TTC549 (cell line): Measurements from ENCODE around the gene HOXD11.
A peak's percentile ranks its signal among the peaks of the same experiment; 100 is the strongest.

Experiments
- FAIRE-seq: peaks from 2 replicates; lab custom pipeline; 2012; peaks lifted over from hg19 to GRCh38; lab: Jason Lieb, UNC

The HOXD11 gene

DNA sequence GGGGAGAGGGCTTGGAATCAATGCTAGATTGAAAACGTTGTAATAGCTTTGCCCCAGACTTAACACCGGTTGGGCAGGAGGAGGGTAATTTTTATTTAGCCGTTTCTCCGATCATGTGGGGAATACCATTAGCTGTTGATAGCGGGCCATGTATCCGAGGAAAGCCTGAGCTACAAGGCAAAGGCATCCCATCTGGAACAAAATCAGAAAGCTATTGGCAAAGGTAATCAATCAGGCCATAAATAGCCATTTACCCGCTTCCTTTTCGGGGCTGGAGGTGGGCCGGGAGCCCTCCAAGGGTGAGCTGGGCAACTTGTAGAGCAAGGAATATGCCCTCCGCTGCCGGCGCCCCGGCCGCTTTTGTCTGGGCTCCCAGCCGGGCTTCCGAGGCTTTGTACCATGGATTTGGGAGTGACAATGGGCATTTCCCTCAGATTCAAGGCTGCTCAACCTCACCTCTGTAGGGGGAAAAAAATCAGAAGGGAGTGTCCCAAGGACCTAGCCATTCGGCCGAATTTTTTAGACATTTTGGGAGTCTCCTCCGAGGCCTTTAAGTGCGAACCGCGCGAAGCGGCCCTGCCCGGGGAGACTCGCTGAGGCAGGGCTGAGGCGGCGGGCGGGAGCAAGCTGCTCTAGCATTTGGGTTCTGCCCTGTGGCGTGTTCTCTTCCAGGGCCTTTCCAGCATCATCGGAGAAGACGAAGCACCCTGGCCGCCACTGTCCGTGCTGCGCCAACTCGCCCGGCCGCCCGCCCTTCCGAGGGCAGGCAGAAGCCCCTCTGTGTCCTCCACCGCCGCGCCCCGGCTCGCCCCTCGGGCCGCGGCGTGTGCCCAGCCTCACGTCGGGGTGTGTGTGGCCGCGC is 14.3 kb downstream of the HOXD11 start:
- no peak for FAIRE-seq

DNA sequence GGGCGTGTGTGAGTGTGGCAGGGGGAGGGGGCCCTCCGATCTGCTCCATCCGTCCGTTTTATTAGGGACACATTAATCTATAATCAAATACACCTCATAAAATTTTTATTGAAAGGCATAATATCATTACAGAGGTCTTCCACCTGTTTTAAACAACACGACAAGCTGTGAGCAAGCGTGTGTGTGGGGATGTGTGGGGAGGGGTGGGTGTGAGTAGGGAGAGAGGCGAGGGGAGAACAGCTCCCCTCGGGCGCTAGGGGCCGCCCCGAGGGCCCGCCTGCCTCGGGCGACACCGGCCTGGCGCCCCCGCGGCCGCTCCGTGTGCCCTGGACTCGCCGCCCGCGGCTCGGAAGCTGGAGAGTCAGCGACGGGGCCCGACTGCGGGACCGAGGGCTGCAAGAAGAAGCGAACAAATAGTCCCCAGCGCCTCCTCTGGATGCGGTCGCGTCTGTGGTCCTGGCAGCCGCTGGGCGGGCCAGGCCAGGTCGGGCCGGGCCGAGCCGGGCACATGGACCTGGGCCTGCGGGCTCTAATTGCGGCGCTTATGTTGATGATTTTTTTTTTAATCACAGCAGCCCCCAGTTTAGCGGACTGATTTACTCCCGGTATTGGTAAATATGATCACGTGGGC is 15.1 kb downstream of the HOXD11 start:
- no peak for FAIRE-seq

DNA sequence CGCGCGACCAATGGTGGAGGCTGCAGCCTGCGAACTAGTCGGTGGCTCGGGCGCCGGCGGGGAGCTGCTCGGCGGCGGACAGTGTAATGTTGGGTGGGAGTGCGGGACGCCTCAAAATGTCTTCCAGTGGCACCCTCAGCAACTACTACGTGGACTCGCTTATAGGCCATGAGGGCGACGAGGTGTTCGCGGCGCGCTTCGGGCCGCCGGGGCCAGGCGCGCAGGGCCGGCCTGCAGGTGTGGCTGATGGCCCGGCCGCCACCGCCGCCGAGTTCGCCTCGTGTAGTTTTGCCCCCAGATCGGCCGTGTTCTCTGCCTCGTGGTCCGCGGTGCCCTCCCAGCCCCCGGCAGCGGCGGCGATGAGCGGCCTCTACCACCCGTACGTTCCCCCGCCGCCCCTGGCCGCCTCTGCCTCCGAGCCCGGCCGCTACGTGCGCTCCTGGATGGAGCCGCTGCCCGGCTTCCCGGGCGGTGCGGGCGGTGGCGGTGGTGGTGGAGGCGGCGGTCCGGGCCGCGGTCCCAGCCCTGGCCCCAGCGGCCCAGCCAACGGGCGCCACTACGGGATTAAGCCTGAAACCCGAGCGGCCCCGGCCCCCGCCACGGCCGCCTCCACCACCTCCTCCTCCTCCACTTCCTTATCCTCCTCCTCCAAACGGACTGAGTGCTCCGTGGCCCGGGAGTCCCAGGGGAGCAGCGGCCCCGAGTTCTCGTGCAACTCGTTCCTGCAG is 15.8 kb downstream of the HOXD11 start, which contains the start of gene HOXD9:
Gene HOXD9, plus strand, starts transcription at position 37 of the 728 bp plus-strand sequence. Its CDS starts 50 bp downstream, at position 87.
- FAIRE-seq: no peak

DNA sequence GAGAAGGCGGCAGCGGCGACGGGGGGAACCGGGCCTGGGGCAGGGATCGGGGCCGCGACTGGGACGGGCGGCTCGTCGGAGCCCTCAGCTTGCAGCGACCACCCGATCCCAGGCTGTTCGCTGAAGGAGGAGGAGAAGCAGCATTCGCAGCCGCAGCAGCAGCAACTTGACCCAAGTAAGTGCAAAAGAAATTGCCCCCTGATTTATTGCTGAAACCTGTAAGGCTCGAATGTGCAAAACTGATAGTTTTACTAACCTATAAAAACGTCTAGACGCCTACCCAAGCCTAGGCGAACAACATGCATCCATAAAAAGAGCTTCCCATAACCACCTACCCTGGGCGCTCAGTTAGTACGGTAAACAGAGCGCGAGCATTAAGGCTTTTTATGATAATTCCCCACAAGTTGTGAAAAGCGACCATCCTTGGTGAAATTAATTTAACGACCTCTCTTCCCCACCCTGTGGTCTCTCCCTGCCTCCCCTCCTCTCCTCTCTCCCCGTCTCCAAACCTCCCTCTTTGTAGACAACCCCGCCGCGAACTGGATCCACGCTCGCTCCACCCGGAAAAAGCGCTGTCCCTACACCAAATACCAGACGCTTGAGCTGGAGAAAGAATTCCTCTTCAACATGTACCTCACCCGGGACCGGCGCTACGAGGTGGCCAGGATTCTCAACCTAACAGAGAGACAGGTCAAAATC is 16.5 kb downstream of the HOXD11 start:
- no peak for FAIRE-seq

DNA sequence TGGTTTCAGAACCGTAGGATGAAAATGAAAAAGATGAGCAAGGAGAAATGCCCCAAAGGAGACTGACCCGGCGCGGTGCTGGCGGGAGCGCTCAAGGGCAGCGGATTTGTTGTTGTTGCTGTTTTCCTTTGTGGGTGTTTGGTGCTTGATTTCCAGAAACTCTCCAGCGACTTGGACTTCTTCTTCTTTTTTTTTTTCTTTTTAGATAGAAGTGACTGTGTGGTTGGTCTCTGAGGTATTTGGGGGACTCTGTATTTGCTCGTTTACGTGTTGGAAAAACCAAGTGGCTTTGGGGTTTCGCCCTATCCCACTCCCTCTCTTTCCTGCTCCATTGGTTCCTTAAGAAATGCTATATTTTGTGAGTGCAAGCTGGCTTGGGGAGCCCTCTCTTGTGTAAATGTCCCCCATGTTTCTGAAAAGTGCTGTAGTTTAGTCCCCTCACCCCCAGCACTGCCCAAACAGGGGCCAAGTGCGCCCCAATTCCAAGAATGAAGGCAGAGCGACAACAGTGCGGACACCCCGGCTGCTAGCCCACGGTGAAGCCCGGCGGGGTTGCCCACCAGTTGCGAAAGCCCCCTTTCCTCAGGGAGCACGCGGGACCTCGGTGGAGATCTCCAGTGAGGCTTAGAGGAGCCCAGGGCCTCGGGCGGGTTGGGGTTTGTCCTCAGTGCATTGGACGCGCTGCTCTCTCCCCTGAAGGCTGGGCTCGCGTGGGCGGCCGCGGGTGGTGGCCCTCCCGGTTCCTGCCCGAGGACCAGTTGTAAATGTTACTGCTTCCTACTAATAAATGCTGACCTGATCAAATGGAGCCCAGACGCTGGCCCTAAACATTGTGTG is 17.2 kb downstream of the HOXD11 start:
- no peak for FAIRE-seq

DNA sequence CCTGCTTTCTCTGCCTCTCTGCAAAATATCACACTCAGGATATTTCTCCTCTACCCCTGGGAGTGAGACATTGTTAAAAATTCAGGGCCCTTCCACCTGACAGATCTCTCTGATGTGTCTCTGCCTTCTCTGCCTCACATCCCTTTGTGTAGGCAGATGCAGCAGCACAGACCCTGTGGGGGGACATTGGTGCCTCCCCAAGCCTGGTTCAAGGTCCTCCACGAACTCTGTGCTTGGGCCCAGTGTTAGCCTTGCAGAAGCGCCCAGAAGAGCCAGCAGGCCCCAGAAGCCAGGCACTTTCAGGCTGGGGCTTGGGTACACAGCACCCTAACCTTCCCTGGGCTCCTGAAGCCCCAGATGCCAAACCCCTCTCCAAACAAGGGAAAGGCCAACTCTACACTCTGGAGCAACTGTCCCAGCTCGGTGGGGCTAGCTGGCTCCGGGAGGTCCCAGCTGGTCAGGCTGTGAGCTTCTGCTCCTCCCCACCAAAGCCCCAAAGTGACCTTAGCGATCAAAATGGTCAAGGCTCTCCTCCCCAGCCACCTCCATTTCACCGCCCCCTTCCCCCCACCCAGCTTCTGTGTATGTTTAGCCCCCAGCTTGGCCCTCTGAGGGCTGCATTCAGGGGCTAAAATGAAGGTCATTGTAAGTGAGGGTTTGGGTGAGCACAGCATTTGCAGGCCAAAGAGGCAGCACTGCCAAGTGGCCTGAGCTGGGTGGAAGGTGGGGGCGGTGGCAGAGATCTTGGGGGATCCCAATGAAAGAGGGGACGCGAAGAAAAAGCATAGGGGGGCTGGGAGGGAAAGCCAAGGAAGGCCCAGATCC is 18.1 kb downstream of the HOXD11 start:
- FAIRE-seq: no peak

DNA sequence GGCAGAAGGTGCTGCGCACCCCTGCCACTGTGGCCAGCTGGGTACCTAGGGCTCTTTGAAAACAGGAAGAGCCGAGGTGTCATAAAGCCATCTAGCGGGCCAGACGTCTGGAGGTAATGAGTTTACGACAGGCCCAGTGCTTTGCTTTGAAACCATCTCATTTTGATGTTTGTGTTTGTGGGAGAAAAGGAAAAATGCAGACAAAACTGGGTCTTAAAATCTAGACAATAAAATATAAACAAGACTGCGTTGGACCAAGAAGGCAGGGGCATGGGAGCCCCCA is 18.6 kb downstream of the HOXD11 start:
- FAIRE-seq: no peak

DNA sequence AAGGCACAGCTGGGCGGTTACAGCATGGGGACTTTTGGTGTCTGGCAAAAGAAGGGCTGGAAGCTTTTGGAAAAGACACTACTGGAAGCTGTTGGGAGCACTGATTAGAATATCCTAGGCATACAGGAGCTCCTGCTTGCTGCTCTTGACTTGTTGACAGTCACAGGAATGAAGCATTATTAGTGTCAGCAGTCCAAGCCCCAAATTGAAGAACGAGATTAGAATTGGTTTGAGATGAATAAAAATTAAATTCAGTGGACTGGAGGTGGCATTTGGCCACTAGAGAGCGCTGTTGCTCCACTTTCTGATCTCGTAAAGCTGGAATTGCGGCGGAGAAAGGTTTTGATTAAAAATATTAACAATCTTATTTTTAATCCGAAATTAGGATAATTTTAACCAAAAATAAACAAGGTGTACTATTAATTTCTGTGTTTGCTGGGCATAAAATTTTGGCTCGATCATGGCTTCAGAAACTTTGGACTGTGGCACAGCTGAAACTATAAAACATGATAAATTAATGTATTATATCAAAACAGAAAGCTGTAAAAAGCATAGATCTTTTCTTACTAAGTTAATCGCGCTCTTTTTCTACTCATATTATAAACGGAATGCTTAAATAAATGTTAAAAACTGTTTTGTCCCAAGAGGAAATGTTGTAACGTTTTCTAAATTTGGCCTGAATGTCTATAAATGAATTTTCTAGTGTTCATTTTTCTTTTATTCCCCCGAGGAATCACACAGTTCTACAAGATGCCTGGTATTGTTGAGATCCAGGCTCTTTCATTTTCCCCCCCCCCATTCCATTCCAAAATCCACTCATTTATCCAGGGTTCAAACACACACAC is 20.1 kb downstream of the HOXD11 start:
- FAIRE-seq: peak; percentile 94

DNA sequence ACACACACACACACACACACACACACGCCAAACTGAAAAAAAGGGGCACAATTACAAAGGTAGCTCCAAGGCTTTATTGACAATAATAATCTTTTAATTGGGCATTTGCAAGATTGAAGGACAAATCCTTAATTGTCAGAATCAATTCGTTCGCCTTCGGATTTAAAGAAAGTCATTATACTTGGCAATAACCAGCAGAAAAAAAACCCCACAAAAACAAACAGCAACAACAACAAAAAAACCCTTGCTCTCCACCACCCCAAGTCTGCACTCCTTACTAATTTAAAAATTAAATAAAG is 20.6 kb downstream of the HOXD11 start:
- no peak for FAIRE-seq

DNA sequence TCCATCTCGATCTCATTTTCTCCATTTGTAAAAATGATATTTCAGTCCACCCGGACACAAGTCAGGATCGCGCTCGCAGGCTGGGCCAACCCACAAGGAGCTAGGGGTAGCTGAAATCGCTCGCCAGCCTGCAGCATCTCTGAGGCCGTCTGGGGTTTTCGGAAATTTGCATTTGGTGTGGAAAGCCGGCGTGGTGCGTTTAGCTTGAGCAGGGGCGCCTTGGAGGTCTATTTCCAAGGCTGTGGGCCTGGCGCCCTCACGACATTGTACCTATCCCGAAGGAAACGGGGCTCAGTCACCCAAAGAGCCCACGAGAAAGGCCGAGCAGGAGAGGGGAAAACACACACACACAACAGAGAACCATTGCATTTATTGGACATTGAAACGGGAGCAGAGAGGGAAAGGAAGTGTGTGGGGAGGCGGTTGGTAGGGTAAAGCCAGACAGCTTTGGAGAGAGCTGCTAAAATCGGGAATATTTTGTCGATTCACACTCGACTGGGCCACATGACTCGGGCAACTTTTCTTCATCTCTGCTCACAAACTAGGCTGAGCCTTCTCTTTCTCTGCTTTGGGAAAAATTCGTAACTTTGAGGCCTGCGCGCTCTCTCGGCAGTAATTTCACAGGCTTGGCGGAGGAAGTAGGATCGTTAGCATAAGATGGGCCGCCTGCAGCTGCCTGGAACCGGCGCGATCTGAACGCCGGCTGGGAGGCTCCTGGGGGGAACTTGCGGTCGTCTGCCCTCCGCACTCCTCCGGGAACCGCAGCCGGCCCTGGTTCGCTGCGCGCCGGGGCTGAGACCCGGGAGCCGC is 21.3 kb downstream of the HOXD11 start:
- FAIRE-seq: no peak

DNA sequence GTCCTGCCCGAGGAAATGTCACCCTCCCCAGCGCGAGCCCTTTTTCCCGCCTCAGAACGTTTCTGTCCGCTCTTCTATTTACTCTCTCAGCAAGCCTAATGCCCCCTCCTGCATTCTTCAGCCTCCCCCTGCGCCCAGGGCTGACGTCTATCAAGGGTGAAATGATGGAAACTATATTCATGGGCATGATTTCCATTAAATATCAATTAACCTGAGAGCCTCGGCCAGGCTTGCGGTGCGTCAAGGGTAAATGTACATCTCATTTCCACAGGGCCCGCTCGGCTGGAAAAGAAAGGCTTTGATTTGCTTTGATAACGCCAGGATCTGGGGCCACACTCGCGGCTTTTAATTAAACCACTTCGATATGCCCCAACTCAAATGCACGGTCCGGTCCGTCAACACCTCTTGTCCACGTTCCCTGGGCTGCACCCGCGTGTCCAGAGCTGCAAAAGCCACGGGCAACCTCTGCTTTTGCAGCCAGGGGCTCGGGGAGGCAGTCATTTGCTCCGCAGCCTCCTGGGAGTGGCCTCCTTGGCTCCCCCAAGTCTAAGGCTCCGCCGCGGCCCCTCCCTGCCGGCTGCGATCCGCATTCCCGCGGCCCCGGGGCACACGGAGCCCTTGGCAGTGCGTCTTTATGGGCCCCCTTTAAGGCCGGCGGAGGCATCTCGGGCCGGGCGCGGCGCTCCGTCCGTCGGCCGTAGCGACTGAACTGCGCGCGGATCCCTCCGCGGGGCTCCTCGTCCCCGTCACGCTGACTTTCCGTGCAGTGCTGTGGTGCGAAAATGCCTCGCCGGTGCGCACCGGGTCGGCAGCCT is 22.1 kb downstream of the HOXD11 start, which contains the start of gene HOXD8:
Gene HOXD8, plus strand, starts transcription at position 724 of the 815 bp plus-strand sequence. CDS start 662 bp downstream, outside the sequence.
- FAIRE-seq: no peak

DNA sequence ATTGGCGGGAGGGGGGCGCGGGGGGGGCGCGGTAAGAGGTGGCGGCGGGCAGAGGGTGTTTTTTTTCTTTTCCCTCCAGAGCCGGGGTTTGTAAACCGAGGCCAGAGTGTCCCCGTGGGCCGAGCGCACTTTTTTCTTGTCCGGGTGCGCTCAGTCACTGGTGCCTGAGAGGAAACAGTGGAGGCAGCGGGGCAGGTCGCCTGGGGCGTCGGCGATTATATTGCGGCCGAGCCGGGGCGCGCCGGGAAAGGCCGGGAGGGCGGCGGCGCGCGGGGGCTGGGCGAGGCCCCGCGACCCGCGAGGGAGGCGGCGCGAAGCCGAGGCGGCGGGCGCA is 22.7 kb downstream of the HOXD11 start:
- FAIRE-seq: no peak

DNA sequence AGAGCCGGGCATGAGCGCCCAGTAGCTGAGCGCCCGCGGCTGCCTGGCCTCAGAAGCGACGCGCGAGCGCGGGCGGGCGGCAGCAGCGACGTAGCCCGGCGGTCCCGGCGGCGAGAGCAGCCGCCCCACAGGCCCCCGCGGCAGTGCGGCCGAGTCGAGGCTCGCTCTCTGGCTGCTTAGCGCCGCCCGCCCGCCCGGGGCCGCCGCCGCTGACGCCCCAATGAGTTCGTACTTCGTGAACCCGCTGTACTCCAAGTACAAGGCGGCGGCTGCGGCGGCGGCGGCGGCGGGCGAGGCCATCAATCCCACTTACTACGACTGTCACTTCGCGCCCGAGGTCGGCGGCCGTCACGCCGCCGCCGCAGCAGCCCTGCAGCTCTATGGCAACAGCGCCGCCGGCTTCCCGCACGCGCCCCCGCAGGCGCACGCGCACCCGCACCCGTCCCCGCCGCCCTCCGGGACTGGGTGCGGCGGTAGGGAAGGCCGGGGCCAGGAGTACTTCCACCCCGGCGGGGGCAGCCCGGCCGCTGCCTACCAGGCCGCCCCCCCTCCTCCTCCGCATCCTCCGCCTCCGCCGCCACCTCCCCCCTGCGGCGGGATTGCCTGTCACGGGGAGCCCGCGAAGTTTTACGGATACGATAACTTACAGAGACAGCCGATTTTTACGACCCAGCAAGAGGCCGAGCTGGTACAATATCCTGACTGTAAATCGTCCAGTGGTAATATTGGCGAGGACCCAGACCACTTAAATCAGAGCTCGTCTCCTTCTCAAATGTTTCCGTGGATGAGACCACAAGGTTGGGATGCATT is 23.3 kb downstream of the HOXD11 start:
- peak; percentile 5 for FAIRE-seq

DNA sequence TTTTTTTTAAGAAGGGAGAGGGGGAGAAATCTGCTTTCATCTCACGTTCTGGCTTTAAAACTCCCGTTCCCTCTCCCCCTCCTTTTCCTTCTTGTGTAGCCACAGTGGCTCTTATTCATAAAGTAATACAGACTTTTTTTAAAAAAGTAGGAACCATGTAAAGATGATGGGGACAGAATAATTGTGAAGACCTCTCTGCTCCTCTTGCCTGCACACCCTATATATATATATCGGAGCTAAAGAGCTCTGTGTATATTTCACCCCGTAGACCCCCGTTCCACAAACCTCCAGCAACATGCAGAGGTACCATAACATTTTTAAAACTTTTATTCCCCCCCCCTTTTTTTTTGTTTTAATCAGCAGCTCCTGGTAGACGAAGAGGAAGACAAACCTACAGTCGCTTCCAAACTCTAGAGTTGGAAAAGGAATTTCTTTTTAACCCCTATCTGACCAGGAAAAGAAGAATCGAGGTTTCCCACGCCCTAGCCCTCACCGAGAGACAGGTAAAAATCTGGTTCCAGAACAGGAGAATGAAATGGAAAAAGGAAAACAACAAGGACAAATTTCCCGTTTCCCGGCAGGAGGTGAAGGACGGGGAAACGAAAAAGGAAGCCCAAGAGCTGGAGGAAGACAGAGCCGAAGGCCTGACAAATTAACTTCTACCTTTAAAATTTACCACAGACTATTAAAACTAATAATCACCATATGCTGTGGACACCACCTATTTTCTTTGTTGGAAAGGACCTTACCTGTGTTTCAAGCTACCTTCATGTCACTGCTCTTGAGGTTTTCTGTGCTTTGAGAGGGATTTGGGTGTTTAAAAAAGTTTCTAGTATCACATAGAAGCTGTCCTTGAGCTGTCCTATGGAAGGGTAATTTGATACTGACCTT is 24.1 kb downstream of the HOXD11 start:
- no peak for FAIRE-seq

DNA sequence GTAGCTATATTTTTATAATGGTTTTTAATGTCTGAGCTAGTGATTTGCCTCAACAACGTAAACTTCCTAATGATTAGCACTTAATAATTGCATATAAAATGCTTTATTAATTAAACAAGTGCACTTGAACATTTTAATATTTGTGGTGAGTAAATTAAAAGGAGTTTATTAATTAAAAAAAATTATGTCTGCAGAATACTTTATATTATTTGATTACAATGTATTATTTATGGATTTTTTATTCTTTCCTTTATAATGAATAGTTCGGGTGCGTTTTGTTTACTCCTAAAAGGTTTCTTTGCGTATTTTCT is 24.7 kb downstream of the HOXD11 start:
- FAIRE-seq: peak; percentile 36
